Inflammatory macrophage treated with lipopolysaccharide for 1 hour (primary cell): ENCODE measurements around the gene FEM1A.
"Not testable (repeated sequence)": the region's sequence is repeated elsewhere in the genome, so short reads cannot be mapped to it uniquely, and the experiment has no call there.

Experiments used
- DNase-seq, 2 donors: peaks; one replicate each; pipeline ENCODE4 v3.0.0-alpha.2; 2020 to 2022

Gene FEM1A

DNA sequence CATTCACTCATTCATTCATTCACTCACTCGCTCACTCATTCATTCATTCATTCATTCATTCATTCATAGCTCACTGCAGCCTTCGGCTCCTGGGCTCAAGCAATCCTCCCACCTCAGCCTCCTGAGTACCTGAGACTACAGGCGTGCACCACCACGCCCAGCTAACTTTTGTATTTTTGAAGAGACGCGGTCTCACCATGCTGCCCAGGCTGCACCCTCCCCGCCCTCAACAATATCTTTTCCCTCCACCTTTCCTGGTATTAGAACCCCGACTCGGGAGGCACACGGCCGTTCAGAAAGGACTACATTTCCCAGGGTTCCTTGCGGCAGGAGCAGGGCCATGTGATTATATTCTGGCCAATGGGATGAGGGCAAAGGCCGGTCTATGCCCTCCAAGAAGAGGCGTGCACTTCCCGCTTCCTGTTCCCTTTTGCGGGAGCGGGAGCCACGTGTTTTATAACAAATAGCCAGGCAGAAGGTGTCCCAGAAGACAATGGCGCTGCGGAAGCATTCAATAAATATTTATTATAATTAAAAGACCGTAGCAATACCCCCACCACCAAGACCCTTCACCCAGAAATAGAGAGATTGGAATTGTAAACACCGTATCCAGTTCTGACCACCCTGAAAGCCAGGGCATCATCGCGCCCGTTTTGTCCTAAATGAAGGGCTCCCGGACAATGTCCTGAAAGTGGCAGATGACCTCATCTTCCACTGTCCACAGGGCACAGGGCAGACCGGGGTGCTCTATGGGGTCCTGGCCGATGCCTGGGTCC is 24.1 kb downstream of the FEM1A start:
- DNase-seq = peak; percentile 92 to 93

- no peak for DNase-seq
These were observed 24.8 kb downstream of the FEM1A start for GRCh38 chr19:4816202-4816949.

DNA sequence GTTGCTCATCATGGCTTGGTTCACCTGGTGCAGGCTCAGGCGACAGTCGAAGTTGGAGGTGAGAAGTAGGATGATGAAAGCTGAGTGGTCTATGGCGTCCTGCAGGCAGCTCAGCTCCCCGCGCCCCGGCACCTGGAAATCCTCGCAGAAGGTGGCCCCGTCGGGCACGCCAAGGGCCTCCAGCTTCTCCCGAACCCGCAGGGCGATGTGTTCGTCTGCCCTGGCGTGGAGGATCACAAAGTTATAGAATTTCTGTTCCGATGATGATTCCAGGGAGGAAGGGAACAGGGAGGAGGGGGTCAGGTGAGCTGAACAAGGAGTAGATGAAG is 25.4 kb downstream of the FEM1A start:
- DNase-seq = no peak

DNA sequence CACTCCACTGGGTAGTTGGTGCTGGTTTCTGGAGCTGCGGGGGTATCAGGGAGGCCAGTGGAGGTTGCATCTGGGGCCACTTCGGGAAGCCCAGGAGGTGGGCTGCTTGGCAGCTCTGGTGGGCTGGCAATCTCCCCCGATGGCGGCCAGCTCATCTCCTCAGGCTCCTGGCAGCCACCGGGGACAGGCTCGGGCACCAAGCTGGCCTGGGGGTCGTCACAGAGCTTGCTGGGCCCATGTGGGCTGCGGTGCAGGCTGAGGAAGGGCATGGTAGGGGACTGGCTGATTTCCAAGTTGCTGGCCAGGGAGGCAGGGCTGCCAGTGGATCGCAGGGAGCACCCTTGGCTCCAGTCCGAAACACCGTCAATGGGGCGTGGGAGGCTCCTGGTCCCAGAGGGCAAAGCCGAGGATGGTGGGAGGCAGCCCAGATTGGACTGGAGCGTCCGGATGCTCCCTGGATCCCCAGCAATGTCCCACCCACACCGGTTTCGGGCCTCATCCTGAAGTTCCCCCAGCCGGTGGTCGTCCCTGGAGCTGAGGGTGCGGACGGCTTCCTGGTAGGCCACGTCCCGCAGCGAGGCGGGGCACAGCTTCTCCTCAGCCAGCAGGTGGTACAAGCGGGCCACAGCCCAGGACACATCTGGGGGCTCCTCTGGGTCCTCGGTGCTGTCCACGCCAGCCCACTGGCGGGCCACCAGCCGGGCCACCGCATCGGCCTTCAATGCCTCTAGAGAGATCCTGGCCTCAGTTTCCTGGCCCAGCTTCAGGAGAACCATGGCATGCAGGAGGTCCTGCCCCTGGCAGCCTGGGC is 26.1 kb downstream of the FEM1A start:
- no peak for DNase-seq

- DNase-seq = no peak
These were observed 29.7 kb downstream of the FEM1A start for GRCh38 chr19:4821265-4821664.

DNA sequence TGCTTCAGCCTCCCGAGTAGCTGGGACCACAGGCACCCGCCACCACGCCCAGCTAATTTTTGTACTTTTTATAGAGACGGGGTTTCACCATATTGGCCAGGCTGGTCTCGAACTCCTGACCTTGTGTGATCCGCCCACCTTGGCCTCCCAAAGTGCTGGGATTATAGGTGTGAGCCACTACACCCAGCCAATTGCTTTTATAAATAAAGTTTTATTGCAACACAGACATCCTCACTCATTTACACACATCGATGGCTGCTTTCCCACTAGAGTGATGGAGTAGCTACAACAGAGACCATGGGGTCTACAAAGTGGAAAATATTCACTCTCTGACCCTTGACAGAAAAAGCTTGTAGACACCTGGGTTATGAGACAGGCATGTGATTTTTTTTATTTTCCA is 30.8 kb downstream of the FEM1A start:
- DNase-seq = not testable (repeated sequence)

DNA sequence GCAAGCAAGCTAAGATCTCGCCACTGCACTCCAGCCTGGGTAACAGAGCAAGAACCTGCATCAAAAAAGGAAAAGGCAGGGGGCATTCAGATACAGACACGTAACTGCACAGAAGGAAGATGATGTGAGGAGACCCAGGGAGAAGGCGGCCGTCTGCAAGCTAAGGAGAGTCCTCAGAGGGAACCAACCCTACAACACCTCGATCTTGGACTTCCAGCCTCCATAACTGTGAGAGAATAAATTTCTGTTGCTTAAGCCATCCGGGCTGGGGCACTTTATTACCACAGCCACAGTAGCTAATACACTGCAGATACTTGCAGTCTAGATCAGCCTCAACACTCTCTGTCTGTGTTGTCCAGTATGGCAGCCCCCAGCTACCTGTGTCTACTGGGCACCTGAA is 32.0 kb downstream of the FEM1A start:
- no peak for DNase-seq

DNA sequence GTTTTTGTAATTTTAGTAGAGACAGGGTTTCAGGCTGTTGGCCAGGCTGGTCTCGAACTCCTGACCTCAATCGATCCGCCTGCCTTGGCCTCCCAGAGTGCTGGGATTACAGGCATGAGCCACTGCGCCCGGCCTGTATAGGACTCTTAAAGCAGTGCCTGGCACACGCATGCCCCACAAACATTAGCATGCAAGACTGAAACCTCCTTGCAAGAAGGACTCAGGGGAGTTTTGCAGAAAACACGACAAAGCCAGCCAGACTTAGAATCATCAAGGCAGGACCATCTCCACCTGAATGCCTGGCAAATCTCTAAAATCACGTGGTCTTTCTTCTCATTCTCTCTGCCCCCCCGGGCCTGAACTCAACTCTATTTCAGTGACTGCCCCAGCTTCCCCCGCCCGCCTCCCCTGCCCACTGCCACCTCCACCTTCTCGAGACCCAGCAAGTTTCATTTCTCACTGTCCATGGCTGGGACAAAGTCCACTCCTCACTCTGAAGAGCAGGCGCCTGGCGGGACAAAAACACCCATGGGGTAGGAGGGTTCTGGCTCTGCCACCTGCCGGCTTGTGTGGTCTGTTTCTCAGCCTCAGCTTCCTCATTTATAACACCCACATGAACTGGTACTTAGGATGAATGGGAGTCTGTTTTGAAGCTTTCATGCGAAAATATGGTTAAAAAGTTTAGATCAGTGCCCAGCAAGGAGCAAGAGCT is 37.6 kb downstream of the FEM1A start:
- peak; percentile 44 to 48 for DNase-seq

DNA sequence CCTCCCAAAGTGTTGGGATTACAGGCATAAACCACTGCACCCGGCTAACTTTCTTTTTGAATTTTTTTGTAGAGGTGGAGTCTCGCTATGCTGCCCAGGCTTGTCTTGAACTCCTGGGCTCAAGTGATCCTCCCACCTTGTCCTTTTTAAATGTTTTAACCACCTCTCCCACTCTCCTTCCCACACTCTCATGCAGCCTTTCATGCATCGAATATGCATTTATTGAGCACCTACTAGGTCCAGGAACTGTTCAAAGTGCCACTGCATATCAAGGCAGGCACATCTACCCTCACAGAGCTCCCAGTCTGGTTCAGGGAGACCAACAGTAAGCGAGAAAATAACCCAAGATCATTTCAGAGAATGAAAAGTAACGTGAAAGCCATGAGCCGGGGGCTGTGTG is 38.8 kb downstream of the FEM1A start:
- DNase-seq = no peak

GRCh38 chr19:4830768-4831265 is 39.3 kb downstream of the FEM1A start:
- DNase-seq = no peak

DNA sequence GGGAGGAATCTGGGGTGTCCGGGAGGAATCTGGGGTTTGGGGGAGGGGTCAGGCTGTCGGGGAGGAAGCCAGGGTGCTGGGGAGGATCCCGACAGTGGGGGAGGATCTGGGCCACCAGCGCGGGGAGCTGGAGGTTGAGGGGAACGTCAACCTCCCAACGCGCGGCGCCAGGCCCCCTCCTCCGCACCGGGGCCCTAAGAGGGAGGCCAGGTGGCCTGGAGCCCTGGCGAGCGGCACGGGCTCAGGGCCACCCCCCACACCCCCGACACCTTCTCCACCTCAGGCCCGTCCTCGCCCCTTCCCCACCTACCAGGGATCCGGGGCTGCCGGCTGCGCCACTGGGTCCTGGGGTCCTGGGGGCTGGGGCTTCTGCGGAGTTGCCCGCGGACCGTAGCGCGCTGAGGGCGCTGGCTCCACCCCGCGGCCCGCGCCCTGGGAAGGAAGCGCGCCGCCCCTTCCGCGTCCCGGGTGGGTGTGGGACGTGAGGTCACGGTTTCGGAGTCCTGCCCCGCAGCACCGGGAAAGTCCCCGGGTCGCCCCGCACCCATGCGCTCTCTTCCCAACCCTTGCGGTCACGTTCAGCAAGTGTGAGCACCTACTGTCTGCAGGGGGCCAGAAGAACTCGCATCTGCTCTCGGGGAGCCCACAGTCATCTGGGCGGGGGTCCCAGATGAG is 39.9 kb downstream of the FEM1A start, which contains the start of gene TICAM1:
TSS of gene TICAM1 (minus strand) at position 409 of the 675 bp plus-strand sequence. CDS start 13,335 bp downstream, outside the sequence.
- peak; percentile 88 to 93 for DNase-seq

- not testable (repeated sequence) for DNase-seq
These were observed 40.4 kb downstream of the FEM1A start for GRCh38 chr19:4831979-4832340.

- no peak for DNase-seq
These were observed 41.2 kb downstream of the FEM1A start for GRCh38 chr19:4832776-4833175.

GRCh38 chr19:4839192-4839591 is 47.7 kb downstream of the FEM1A start:
- DNase-seq = no peak

DNA sequence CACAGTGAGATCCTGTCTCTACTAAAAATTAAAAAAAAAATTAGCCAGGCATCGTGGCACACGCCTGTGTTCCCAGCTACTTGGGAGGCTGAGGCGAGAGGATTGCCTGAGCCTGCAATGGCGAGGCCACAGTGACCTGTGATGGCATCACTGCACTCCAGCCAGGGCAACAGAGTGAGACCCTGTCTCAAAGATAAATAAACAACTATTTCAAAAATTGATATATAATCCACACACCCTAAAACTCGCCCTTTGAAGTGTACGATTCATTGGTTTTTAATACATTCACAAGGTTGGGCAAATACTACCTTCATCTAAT is 52.1 kb downstream of the FEM1A start:
- no peak for DNase-seq

DNA sequence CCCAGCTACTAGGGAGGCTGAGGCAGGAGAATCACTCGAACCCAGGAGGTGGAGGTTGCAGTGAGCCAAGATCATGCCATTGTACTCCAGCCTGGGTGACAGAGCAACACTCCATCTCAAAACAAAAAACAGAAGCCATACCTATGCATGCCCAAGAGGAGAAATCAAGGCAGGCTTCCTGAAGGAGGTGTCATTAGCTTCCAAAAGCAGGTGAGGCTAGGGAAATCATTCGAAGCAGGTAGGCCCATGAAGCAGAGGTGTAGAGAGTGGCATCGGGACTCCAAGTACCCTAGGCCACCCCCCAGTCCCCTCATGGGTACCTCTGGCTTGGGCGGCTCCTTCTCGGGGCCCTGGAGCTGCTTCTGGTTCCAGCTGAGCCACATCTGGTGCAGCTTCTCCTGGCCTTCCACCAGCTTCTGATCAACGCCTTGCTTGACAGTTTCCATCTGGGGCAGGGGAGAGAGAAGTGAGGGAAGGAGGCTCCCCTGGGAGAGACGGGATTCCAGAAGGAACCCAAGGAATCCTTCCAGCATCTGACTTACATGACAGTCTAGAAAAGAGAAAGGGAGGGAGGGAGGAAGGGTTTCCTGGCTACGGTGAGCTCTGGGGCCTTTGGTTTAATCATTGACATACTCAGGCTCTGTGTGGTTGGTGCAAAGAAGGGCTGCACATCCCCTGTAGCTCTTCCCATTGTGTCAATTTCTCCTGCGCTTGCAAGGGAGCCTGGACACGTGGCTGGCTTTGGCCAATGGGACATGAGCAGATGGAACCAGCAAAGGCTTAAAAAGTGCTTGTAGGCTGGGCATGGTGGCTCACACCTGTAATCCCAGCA is 53.0 kb downstream of the FEM1A start:
- DNase-seq = no peak

GRCh38 chr19:4845975-4846374 is 54.4 kb downstream of the FEM1A start:
- DNase-seq = not testable (repeated sequence)

DNA sequence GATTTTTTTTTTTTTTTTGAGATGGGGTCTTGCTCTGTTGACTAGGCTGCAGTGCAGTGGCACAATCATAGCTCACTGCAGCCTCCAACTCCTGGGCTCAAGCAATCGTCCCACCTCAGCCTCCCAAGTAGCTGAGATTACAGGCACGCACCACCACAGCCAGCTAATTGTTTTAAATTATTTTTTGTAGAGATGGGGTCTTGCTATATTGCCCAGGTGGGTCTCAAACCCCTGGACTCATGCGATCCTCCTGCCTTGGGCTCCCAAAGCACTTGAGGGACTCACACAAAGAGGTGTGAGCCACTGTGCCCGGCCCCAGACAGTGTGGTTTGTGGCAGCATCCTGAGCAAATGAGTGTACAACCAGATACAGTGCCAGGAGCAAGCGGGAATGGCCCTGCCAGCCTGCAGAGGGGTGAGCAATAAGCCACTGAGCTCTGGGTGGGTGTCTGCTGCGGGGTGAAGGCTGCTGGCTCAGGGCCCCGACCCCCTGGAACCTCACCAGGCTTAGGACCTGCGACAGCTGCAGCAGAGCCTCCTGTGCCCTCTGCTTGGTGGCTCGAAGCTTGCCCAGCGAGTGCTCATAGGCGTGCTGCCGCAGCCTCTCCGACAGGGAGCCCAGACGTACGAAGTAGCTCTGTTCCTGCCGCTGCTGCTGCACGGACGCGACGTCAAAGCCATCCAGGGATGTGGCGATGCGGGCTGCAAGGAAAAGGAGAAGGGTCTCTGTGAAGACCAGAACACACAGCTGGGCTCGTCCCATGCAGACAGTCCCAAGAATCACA is 55.8 kb downstream of the FEM1A start:
- DNase-seq = no peak

DNA sequence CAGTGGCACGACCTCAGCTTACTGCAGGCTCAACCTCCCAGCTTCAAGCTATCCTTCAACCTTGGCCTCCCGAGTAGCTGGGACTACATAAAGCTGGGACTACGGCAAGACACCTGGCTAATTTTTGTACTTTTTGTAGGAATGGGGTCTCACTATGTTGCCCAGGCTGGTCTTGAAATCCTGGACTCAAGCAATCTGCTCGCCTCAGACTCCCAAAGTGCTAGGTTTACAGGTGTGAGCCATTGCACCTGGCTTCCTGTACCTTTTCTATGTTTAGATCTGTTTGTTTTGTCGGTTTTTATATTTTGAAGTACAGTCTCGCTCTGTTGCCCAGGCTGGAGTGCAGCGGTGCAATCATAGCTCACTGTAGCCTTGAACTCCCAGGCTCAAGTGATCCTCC is 57.5 kb downstream of the FEM1A start:
- no peak for DNase-seq
